Transverse colon (tissue), 4 donors: ENCODE results near the gene OSBPL10. TPM values are rescaled to one million over a fixed set of nuclear protein-coding genes. Genes with fewer than 3 reads are reported as not detected.
"Not testable (repeated sequence)": the region's sequence is repeated elsewhere in the genome, so short reads cannot be mapped to it uniquely, and the experiment has no call there.

Experiments used
- DNase-seq: peaks from one replicate; pipeline ENCODE4 v3.0.0-alpha.2; 2019
- H3K27ac ChIP-seq, 4 donors: fragments of 200-600 bp; sonication (generic); 2 replicates each; pipeline ENCODE4 v1.5.1; 2016 to 2018; ENCODE audit warnings: inconsistent platforms in 4 of 4
- H3K27me3 ChIP-seq: fragments of 200-600 bp; sonication (generic); 2 replicates; pipeline ENCODE4 v1.5.1; 2017; ENCODE audit warnings: inconsistent platforms
- H3K36me3 ChIP-seq, 4 donors: fragments of 200-600 bp; sonication (generic); 2 replicates each; pipeline ENCODE4 v1.5.1; 2017 to 2019; ENCODE audit warnings: inconsistent platforms in 4 of 4
- H3K4me1 ChIP-seq, 4 donors: fragments of 200-600 bp; sonication (generic); 2 replicates each; pipeline ENCODE4 v1.5.1; 2017 to 2020; ENCODE audit warnings: inconsistent platforms in 4 of 4
- H3K4me3 ChIP-seq, 4 donors: fragments of 200-600 bp; sonication (generic); 1 replicate in 1 of 4; 2 replicates in 3 of 4; pipeline versions ENCODE4 v1.5.1 to v1.6.1; 2017 to 2019; ENCODE audit warnings: inconsistent platforms in 4 of 4
- H3K9me3 ChIP-seq, 2 donors: fragments of 200-600 bp; sonication (generic); 2 replicates each; pipeline ENCODE4 v1.5.1; 2017 to 2019; ENCODE audit warnings: inconsistent platforms in 2 of 2
- EP300 ChIP-seq: sonication (generic); formaldehyde crosslinking; IDR thresholded peaks from one replicate; pipeline ENCODE4 v1.6.1; 2017; ENCODE audit warnings: antibody characterized with exemption, low read depth
- POLR2A ChIP-seq: fragments of 450-650 bp; IDR thresholded peaks from one replicate; pipeline ENCODE4 v1.6.1; 2016; ENCODE audit warnings: antibody characterized with exemption, mild to moderate bottlenecking, moderate library complexity
- POLR2AphosphoS5 ChIP-seq, 3 donors: sonication (generic); formaldehyde crosslinking; IDR thresholded peaks; one replicate each; pipeline ENCODE4 v1.6.1; 2016; ENCODE audit warnings: antibody characterized with exemption in 3 of 3
- WGBS, 2 donors: methylation state at CpG; one replicate each; pipeline ENCODE4 v1.1.5; 2018; ENCODE audit warnings: low coverage in 1 of 2; 5-methylcytosine and 5-hydroxymethylcytosine counted together
- in situ Hi-C, 4 donors: fragments of 200-750 bp; cut with MboI; loops; one replicate each; pipeline versions ENCODE4 v1.15.0 to v1.15.1; 2017; ENCODE audit warnings: low sequenced_read_pairs in 3 of 4, low pct_ligation_motif_present in 1 of 4, low pct_unique_long_range_greater_than_20kb in 1 of 4
- intact Hi-C: fragments of 100-400 bp; cut with DNase I; formaldehyde crosslinking; loops from one replicate; pipeline ENCODE4 v1.15.1; 2023; ENCODE audit warnings: low total_unique reads
- total RNA-seq, 4 donors: library from RNA; depleted of rRNA; stranded (reverse); fragments of >200 nt; gene quantifications; one replicate each; pipeline ENCODE4 v1.1.0, GENCODE V29; 2016
- TF ChIP-seq, protein P1 (sequence below), 5 experiments: fragments of 200-600 bp in 3 of 5; fragments of 450-650 bp in 2 of 5; sonication (generic) in 3 of 5; IDR thresholded peaks; 1 replicate in 2 of 5; 2 replicates in 3 of 5; pipeline ENCODE4 v1.5.1; 2016 to 2017; ENCODE audit warnings: antibody characterized with exemption in 5 of 5, inconsistent platforms in 3 of 5, mild to moderate bottlenecking in 2 of 5, moderate library complexity in 1 of 5

Gene OSBPL10
- total RNA-seq, 4 donors from 2014 or later: 10.0 to 34.8 (median 19.5) TPM

GRCh38 chr3:31861826-31862225, 119.2 kb downstream of the OSBPL10 start:
- intact Hi-C loops: no loop called here
- no peaks in the 10 kb centered on the region for H3K9me3 ChIP-seq
- H3K4me1 ChIP-seq: no peaks in the 10 kb centered on the region
- H3K4me3 ChIP-seq: no peak overlapping the region
- no peak for TF ChIP-seq POLR2AphosphoS5 (IDR thresholded peaks at IDR 0.05)
- in situ Hi-C loops: no loop called here
- H3K27ac ChIP-seq: no peak overlapping the region
- H3K36me3 ChIP-seq: no peaks in the 10 kb centered on the region
- 79% methylated on average over 5 of the region's 5 CpGs; no CpG with 5 or more reads in 1 of the 2 donors for WGBS, 2 donors
- no peak for DNase-seq
- no peaks in the 10 kb centered on the region for H3K27me3 ChIP-seq

DNA sequence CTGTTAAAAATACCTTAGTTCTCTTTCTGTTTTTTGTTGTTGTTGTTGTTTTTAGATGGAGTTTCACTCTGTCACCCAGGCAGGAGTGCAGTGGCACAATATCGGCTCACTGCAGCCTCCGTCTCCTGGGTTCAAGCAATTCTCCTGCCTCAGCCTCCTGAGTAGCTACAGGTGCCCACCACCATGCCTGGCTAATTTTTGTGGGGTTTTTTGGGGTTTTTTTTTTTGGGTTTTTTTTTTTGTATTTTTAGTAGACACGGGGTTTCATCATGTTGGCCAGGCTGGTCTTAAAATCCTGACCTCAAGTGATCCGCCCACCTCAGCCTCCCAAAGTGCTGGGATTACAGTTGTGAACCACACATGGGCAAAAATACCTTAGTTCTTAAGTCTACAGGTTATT, 120.4 kb downstream of the OSBPL10 start:
- H3K4me1 ChIP-seq, DNase-seq, intact Hi-C loops, H3K27ac ChIP-seq, H3K27me3 ChIP-seq, in situ Hi-C loops, H3K4me3 ChIP-seq, H3K9me3 ChIP-seq, H3K36me3 ChIP-seq: not testable (repeated sequence)
- 84% methylated on average over 4 of the region's 4 CpGs for WGBS, 2 donors

DNA sequence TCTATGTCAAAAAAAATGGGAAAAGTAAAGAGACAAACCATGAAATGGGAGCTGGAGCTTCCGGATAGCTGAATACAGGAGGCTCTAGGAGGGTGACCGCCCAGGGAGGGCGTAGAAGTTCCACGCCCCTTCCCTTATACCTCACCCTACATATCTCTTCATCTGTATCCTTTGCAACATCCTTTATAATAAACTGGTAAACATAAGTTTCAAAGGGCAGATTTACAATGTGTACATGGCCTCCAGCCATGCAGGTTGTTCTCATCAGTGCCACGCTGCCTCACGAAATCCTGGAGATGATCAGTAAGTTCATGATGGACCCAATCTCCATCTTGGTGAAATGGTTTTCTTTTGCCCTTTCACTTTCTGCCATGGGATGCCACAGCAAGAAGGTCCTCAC, 121.8 kb downstream of the OSBPL10 start:
- H3K4me1 ChIP-seq: no peaks in the 10 kb centered on the region
- DNase-seq: no peak
- intact Hi-C loops (no loop called here), in situ Hi-C loops (no loop called here)
- no peak overlapping the region for H3K27ac ChIP-seq
- TF ChIP-seq POLR2AphosphoS5 (IDR thresholded peaks at IDR 0.05) (no peak), EP300 (no peak), POLR2A (no peak)
- TF ChIP-seq, protein P1, sequence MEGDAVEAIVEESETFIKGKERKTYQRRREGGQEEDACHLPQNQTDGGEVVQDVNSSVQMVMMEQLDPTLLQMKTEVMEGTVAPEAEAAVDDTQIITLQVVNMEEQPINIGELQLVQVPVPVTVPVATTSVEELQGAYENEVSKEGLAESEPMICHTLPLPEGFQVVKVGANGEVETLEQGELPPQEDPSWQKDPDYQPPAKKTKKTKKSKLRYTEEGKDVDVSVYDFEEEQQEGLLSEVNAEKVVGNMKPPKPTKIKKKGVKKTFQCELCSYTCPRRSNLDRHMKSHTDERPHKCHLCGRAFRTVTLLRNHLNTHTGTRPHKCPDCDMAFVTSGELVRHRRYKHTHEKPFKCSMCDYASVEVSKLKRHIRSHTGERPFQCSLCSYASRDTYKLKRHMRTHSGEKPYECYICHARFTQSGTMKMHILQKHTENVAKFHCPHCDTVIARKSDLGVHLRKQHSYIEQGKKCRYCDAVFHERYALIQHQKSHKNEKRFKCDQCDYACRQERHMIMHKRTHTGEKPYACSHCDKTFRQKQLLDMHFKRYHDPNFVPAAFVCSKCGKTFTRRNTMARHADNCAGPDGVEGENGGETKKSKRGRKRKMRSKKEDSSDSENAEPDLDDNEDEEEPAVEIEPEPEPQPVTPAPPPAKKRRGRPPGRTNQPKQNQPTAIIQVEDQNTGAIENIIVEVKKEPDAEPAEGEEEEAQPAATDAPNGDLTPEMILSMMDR (IDR thresholded peaks at IDR 0.05): no peak
- no peaks in the 10 kb centered on the region for H3K27me3 ChIP-seq
- H3K4me3 ChIP-seq: no peak overlapping the region
- H3K9me3 ChIP-seq: no peaks in the 10 kb centered on the region
- 80 to 97% methylated on average over 6 of the region's 6 CpGs for WGBS, 2 donors
- no peaks in the 10 kb centered on the region for H3K36me3 ChIP-seq

DNA sequence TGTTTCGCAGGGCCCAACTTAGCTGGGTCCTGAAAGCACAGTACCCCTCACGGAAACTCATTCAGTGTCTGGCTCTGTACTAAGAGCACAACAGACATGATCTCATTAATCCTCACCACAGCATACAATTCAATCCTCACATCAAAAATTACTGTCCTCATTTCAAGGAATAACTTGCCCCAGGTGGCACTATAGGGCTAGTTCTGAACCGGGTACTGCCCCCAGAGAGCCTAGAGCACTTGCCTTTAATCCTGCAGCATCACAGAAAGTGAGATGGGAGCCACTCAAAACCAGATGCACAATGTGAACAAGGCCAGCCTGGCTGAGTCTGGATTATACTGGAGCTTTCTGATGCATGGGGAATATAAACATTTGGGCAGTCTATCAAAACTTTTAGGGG, 122.6 kb downstream of the OSBPL10 start:
- TF ChIP-seq POLR2AphosphoS5 (IDR thresholded peaks at IDR 0.05): no peak
- no peak for TF ChIP-seq EP300
- TF ChIP-seq POLR2A: no peak
- TF ChIP-seq, protein P1 (IDR thresholded peaks at IDR 0.05): no peak
- no peak overlapping the region for H3K27ac ChIP-seq
- no peaks in the 10 kb centered on the region for H3K9me3 ChIP-seq
- no peaks in the 10 kb centered on the region for H3K27me3 ChIP-seq
- H3K36me3 ChIP-seq: no peaks in the 10 kb centered on the region
- H3K4me1 ChIP-seq: no peaks in the 10 kb centered on the region
- WGBS, 2 donors: 63% methylated on average over 3 of the region's 3 CpGs; no CpG with 5 or more reads in 1 of the 2 donors
- intact Hi-C loops: no loop called here
- no peak for DNase-seq
- no peak overlapping the region for H3K4me3 ChIP-seq
- in situ Hi-C loops: no loop called here

DNA sequence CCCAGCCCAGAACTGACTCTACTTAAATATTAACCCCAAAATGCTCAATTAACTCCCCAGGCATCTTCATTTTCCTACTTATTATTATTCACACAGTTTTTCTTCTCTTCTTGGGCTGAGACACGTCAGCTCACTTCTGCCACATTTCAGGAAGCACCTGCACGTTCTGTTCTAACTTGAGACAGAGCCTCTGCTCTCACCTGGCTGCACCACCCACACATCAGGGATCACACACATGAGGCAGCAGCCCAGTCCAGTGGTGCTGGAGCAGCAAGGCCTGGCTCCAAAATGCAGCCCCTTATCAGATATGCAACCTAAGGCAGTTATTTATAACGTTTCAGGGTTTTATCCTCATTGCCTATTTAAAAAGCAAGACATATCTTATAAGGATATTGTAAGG, 127.5 kb downstream of the OSBPL10 start:
- DNase-seq: peak; percentile 35
- in situ Hi-C loops (no loop called here), intact Hi-C loops (no loop called here)
- Histone ChIP-seq H3K27me3 (no peaks in the 10 kb centered on the region), H3K27ac (no peak overlapping the region), H3K9me3 (no peaks in the 10 kb centered on the region), H3K4me1 (no peaks in the 10 kb centered on the region), H3K4me3 (no peak overlapping the region), H3K36me3 (no peaks in the 10 kb centered on the region)
- TF ChIP-seq POLR2A: no peak
- no peak for TF ChIP-seq POLR2AphosphoS5 (IDR thresholded peaks at IDR 0.05)
- no peak for TF ChIP-seq EP300
- TF ChIP-seq, protein P1 (IDR thresholded peaks at IDR 0.05): no peak
- 69 to 78% methylated on average over 3 of the region's 3 CpGs for WGBS, 2 donors
